Thyroid gland (tissue), 4 donors: ENCODE measurements around the gene CSNK2A2.

ENCODE experiments used
- CTCF ChIP-seq, 6 experiments: fragments of 200-600 bp in 3 of 6; fragments of 450-650 bp in 3 of 6; sonication (generic) in 3 of 6; IDR thresholded peaks; one replicate each; pipeline ENCODE4 v1.5.1; 2016 to 2019; ENCODE audit warnings: antibody characterized with exemption in 6 of 6, mild to moderate bottlenecking in 2 of 6, inconsistent platforms in 1 of 6, moderate library complexity in 1 of 6
- POLR2A ChIP-seq, 2 donors: fragments of 450-650 bp; IDR thresholded peaks; one replicate each; pipeline ENCODE4 v1.6.1; 2017; ENCODE audit warnings: antibody characterized with exemption in 2 of 2, mild to moderate bottlenecking in 2 of 2, moderate library complexity in 1 of 2

DNA sequence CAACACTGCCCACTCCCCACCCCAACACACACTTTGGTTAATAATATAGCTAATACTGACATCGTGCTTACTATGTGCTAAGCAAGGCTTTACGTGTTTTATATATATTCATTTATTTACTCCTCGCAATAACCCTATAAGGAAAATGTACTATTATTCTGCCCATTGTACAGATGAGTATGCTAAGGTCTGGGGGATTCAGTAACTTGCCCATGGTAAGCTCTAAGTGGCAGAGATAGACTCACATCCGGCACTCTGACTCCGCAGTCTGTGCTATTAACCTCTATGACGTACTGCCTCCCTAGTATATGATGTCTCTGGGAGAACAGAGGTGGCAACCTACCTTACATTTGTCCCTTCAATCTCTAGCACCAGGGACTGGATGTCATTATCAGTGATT is 81.4 kb downstream of the CSNK2A2 start:
- TF ChIP-seq CTCF (IDR thresholded peaks at IDR 0.05) = no peak
- TF ChIP-seq POLR2A (IDR thresholded peaks at IDR 0.05) = no peak
